HG03103 (cell line): ENCODE results near the gene TAF4B.
"Not testable (repeated sequence)": the region's sequence is repeated elsewhere in the genome, so short reads cannot be mapped to it uniquely, and the experiment has no call there.

Source experiments
- ATAC-seq: cut with Tn5 transposase; IDR thresholded peaks from one replicate; pipeline ENCODE4 v1.9.1; 2021; ENCODE audit warnings: low read depth; ENCODE audit not compliant: unreplicated experiment

The TAF4B gene

GRCh38 chr18:26378701-26379100 lies 152.5 kb downstream of the TAF4B start:
- no peak for ATAC-seq

- not testable (repeated sequence) for ATAC-seq
Observed at GRCh38 chr18:26381555-26381954, 155.3 kb downstream of the TAF4B start.

- peak; percentile 80 for ATAC-seq
Observed at GRCh38 chr18:26383454-26384270, 157.4 kb downstream of the TAF4B start.

GRCh38 chr18:26386002-26386401 lies 159.8 kb downstream of the TAF4B start:
- ATAC-seq, result no peak

GRCh38 chr18:26386441-26386840 lies 160.2 kb downstream of the TAF4B start:
- no peak for ATAC-seq

- ATAC-seq, result no peak
Observed at GRCh38 chr18:26394047-26394654, 167.9 kb downstream of the TAF4B start.

GRCh38 chr18:26397019-26397418 lies 170.8 kb downstream of the TAF4B start:
- no peak for ATAC-seq

- no peak for ATAC-seq
Observed at GRCh38 chr18:26403491-26403890, 177.2 kb downstream of the TAF4B start.

GRCh38 chr18:26405190-26405801 lies 179.1 kb downstream of the TAF4B start:
- ATAC-seq, result peak; percentile 75

- ATAC-seq, result no peak
Observed at GRCh38 chr18:26406324-26406723, 180.1 kb downstream of the TAF4B start.

GRCh38 chr18:26406854-26407517 lies 180.7 kb downstream of the TAF4B start:
- no peak for ATAC-seq

- no peak for ATAC-seq
Observed at GRCh38 chr18:26407736-26408601, 181.7 kb downstream of the TAF4B start.

- no peak for ATAC-seq
Observed at GRCh38 chr18:26409091-26409490, 182.8 kb downstream of the TAF4B start.

- ATAC-seq, result no peak
Observed at GRCh38 chr18:26414901-26415440, 188.7 kb downstream of the TAF4B start.

GRCh38 chr18:26415631-26416030 lies 189.4 kb downstream of the TAF4B start:
- no peak for ATAC-seq

GRCh38 chr18:26416652-26417150 lies 190.5 kb downstream of the TAF4B start:
- ATAC-seq, result no peak

- no peak for ATAC-seq
Observed at GRCh38 chr18:26417190-26417589, 190.9 kb downstream of the TAF4B start.

- no peak for ATAC-seq
Observed at GRCh38 chr18:26418225-26418624, 192.0 kb downstream of the TAF4B start.

- ATAC-seq, result no peak
Observed at GRCh38 chr18:26419746-26420145, 193.5 kb downstream of the TAF4B start.

- no peak for ATAC-seq
Observed at GRCh38 chr18:26421503-26421902, 195.3 kb downstream of the TAF4B start.
